ENCODE measurements around the gene MAGEB16.

DNA sequence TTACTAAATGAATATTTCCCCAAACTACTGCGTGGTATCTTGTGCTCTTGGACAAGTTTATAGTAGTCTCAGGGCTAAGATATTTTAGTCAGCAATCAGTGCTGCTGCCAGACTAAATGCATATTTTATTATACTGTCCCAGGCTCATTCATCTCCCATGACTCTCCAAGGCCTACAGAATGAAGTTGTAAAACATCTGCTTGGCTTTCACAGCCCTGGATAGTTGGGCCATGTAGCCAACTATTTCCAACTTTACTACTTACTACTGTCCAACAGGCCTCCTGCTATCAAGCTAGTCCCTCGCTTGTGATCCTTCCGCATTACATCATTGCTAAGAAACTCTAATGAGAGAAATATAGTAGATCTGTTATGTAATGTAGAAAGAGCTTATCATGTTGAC lies 31.4 kb downstream of the MAGEB16 start:
- TF ChIP-seq EZH2 (IDR thresholded peaks at IDR 0.05; ENCODE audit: borderline replicate concordance, low read length) (no peak), CTCF (IDR thresholded peaks at IDR 0.05; ENCODE audit: low read length) (no peak)
